Adipocyte (in vitro differentiated cells): ENCODE results near the gene DRAXIN.

Source experiments
- DNase-seq: peaks from one replicate; pipeline ENCODE4 v3.0.0-alpha.2; 2015; ENCODE audit warnings: low read depth
- H3K27me3 ChIP-seq: replicated peaks from 2 replicates; pipeline ENCODE4 v1.7.0; 2013; ENCODE audit warnings: mild to moderate bottlenecking, low read length, moderate library complexity; ENCODE audit not compliant: control insufficient read depth, insufficient read depth
- H3K36me3 ChIP-seq: 2 replicates; pipeline ENCODE4 v1.7.0; 2013; ENCODE audit warnings: low read length, mild to moderate bottlenecking, moderate library complexity; ENCODE audit not compliant: control insufficient read depth, insufficient read depth, severe bottlenecking
- H3K4me1 ChIP-seq: 2 replicates; pipeline ENCODE4 v1.7.0; 2013; ENCODE audit warnings: mild to moderate bottlenecking, low read length, moderate library complexity; ENCODE audit not compliant: control insufficient read depth, insufficient read depth
- H3K4me3 ChIP-seq: 2 replicates; pipeline ENCODE4 v1.7.0; 2013; ENCODE audit warnings: mild to moderate bottlenecking, low read length, moderate library complexity
- H3K9ac ChIP-seq: 2 replicates; pipeline ENCODE4 v1.7.0; 2013; ENCODE audit warnings: mild to moderate bottlenecking, low read length, moderate library complexity
- H3K9me3 ChIP-seq: 2 replicates; pipeline ENCODE4 v1.7.0; 2013; ENCODE audit warnings: mild to moderate bottlenecking, low read length, moderate library complexity; ENCODE audit not compliant: control insufficient read depth

The DRAXIN gene

DNA sequence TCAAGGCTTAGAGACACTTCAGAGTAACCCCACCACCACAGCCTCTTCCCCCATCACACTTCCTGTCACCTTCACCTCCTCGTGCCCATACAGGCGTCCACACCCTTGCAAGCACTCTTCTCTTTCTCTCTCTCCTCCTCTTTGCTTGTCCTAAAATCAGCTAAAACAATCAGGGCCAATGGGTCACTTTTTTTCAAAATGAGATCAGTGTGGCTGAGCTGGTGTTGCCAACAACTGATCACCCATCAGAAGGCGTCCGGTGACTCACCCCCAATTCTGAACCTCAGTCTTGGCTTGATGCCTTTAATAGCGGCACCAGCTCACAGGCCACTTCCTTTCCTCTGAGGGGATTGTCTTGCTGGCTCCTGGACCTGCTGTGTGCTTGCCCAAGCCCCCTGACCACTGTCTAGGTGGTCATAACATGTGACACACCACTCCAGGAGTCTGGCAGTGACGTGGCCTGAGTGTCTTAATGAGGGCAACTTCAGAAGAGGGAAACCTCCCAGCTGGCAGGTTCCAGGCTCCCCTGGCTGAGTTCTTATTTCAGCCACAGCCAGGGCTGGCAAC, 1.6 kb downstream of the DRAXIN start:
- H3K4me3 ChIP-seq, result no peak overlapping the region

DNA sequence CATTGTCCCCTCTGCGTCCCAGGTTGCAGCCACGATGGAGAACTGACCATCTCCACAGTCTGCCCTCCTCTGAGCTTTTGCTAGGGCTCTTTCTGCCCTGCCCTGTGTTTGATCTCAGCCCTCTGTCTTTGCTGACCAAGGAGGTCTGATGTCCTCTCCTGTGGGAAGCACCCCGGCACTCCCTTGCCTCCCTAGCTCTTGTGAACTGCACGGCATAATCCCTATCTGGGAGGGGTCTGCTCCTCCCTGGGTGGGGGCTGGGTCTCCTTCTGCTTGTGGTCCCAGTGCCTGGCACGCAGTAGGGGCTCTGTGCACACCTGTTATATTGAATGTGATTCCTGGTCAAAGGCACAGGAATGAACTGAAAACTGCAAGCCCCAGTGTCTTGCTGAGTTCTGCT, 2.4 kb downstream of the DRAXIN start:
- Histone ChIP-seq H3K36me3 (no peaks in the 10 kb centered on the region), H3K9ac (no peak overlapping the region), H3K4me3 (no peak overlapping the region), H3K27me3 (peaks cover 56% of the 10 kb centered on the region), H3K9me3 (no peaks in the 10 kb centered on the region), H3K4me1 (peaks cover 4% of the 10 kb centered on the region)
- no peak for DNase-seq

More for the DNA sequence above, 1.6 kb downstream of the DRAXIN start:
- Histone ChIP-seq H3K27me3 (peaks cover 54% of the 10 kb centered on the region), H3K9me3 (no peaks in the 10 kb centered on the region), H3K36me3 (no peaks in the 10 kb centered on the region), H3K9ac (no peak overlapping the region), H3K4me1 (peaks cover 4% of the 10 kb centered on the region)
- DNase-seq, result peak; percentile 64

DNA sequence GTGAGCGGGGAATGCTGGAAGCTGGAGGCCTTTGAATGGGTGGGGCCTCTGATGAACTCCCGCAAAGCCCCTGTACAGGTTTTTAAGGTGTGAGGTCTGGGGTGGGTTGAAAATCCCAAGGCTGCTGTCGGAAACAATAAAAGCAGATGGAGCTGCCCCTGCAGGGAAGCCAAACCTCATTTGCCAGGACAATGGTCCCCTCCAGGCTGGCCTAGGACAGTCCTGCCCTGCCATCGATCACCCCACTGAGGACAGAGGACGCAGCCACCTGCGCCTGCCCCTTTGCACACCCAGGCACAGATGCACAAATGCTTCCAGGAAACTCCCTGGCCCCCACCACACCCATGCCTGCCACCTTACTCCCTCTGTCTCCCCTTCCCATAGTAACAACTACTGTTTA, 4.4 kb downstream of the DRAXIN start:
- Histone ChIP-seq H3K9ac (no peak overlapping the region), H3K9me3 (no peaks in the 10 kb centered on the region), H3K36me3 (no peaks in the 10 kb centered on the region), H3K4me3 (no peak overlapping the region), H3K4me1 (peaks cover 4% of the 10 kb centered on the region), H3K27me3 (peaks cover 51% of the 10 kb centered on the region)
- no peak for DNase-seq

DNA sequence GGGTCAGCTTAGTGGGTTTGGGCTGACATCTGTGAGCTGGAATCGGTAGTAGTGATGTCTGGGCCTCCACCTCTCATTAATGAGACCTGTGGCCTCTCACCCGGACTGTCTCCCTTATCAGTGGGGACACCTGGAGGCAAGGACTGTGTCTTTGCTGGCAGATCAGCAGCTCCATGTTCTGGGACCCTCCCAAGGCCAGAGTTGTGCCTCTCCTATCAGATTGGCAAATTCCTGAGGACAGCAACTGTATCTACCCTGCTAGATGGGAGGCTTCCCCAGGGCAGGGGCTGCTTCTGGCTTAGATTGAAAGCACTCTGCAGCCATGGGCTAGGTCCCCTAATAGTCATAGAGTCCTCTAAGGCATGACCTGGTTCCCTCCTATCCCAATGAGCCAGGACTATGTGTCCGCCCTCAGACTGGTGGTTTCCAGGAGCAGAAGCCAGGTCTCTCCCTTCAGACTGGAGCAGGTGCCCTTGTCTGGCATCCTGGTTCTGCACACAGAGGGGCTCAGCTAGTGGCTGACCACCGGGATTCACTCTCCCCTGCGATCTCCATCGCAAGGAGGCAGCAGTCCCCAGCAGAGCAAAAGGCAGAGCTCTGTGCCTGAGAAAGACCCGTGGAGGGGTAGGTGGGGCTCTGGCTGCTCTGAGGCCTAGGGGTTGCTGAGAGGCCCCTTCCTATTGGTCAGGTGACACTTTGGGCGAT, 5.8 kb downstream of the DRAXIN start:
- Histone ChIP-seq H3K36me3 (no peaks in the 10 kb centered on the region), H3K4me3 (no peak overlapping the region), H3K9me3 (no peaks in the 10 kb centered on the region), H3K9ac (no peak overlapping the region), H3K27me3 (peaks cover 61% of the 10 kb centered on the region), H3K4me1 (peaks cover 4% of the 10 kb centered on the region)
- DNase-seq, result no peak

GRCh38 chr1:11697893-11698210, 6.3 kb downstream of the DRAXIN start:
- Histone ChIP-seq H3K9me3 (no peaks in the 10 kb centered on the region), H3K4me1 (peaks cover 4% of the 10 kb centered on the region), H3K4me3 (no peak overlapping the region), H3K27me3 (peaks cover 66% of the 10 kb centered on the region), H3K36me3 (no peaks in the 10 kb centered on the region), H3K9ac (no peak overlapping the region)
- no peak for DNase-seq

GRCh38 chr1:11700601-11701467, 9.3 kb downstream of the DRAXIN start:
- Histone ChIP-seq H3K4me1 (no peaks in the 10 kb centered on the region), H3K27me3 (peaks cover 81% of the 10 kb centered on the region), H3K9ac (no peak overlapping the region), H3K9me3 (no peaks in the 10 kb centered on the region), H3K4me3 (no peak overlapping the region), H3K36me3 (no peaks in the 10 kb centered on the region)
- DNase-seq, result no peak

- H3K9ac ChIP-seq, result no peak overlapping the region
- H3K4me3 ChIP-seq, result no peak overlapping the region
- no peaks in the 10 kb centered on the region for H3K36me3 ChIP-seq
- H3K27me3 ChIP-seq, result peaks cover 84% of the 10 kb centered on the region
- DNase-seq, result peak; percentile 35
- H3K4me1 ChIP-seq, result no peaks in the 10 kb centered on the region
- H3K9me3 ChIP-seq, result no peaks in the 10 kb centered on the region
These were observed 10.0 kb downstream of the DRAXIN start for GRCh38 chr1:11701551-11701961.

DNA sequence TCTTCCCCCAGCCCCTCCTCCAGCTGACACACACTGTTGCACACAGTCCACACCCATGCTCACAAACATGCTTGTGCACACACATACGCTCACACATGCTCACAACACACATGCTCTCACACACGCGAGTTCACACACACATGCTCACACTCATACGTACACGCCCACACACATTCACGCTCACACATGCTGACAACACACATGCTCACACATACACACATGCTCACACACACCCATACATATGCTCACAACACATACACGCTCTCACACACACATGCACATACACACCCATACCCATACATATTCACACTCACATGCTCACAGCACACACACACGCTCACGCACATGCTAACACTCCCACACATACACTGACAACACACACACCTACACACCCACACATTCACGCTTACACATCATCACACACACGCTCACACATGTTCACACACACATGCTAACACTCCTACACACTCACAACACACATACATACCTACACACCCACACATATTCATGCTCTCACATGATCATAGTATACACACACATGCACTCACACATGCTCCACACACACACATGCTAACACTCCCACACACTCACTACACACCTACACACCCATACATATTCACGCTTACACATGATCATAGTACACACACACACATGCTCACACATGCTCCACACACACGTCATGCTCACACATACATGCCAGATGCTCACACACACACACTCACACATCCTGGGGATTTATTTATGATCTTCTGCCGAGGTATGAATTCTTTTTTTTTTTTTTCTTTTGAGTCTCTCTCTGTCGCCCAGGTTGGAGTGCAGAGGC, 10.7 kb downstream of the DRAXIN start:
- H3K9me3 ChIP-seq, result no peaks in the 10 kb centered on the region
- DNase-seq, result no peak
- H3K4me1 ChIP-seq, result no peaks in the 10 kb centered on the region
- H3K27me3 ChIP-seq, result peaks cover 84% of the 10 kb centered on the region
- no peak overlapping the region for H3K9ac ChIP-seq
- H3K4me3 ChIP-seq, result no peak overlapping the region
- no peaks in the 10 kb centered on the region for H3K36me3 ChIP-seq

DNA sequence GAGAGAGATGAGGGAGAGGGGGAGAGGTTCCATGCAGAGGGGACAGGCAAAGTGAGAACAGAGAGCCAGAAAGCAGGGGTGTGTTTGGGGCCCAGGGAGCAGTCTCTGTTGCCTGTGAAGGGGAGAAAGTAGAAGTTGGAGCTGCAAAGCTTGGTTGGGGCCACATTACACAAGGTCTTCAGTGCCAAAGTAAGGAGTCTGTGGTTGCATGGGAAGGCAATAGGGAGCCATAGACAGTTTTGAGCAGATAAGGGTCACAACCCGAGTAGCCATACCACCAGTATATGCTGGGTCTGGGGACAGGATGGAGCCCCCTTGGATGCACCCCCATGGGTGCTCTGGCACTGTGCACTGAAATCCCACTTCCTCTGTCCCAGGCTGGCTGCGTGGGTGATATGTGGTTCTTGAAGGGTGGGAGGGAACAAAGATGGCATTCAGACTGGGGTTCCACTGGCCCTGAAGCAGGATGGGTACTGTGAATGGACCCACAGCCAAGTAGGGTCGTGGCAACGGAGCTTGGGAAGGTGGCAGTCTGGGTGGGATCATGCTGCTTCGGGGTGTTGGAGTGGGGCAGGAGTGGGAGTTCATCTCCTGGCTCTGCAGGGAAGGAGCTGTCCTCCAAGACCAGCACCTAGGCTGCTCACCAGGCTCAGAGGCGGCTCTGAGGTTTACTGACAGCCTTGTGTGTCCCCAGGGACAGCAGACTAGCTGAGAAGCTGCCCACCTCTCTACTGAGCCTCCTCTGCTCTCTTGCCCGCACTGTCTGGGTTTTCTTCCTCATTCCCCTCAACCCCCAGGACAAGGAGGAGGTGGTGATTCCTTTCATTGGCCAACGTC, 12.1 kb downstream of the DRAXIN start:
- DNase-seq, result no peak
- no peak overlapping the region for H3K4me3 ChIP-seq

GRCh38 chr1:11704194-11704529, 12.7 kb downstream of the DRAXIN start:
- Histone ChIP-seq H3K4me3 (no peak overlapping the region), H3K36me3 (no peaks in the 10 kb centered on the region), H3K4me1 (no peaks in the 10 kb centered on the region), H3K9me3 (no peaks in the 10 kb centered on the region), H3K9ac (no peak overlapping the region), H3K27me3 (peaks cover 82% of the 10 kb centered on the region)
- no peak for DNase-seq

More for the DNA sequence above, 12.1 kb downstream of the DRAXIN start:
- Histone ChIP-seq H3K36me3 (no peaks in the 10 kb centered on the region), H3K4me1 (no peaks in the 10 kb centered on the region), H3K9me3 (no peaks in the 10 kb centered on the region), H3K9ac (no peak overlapping the region), H3K27me3 (peaks cover 82% of the 10 kb centered on the region)
